GM18861 (cell line): ENCODE results near the gene CCDC194.

Experiments
- ATAC-seq: cut with Tn5 transposase; IDR thresholded peaks from one replicate; pipeline ENCODE4 v1.9.1; 2021; ENCODE audit not compliant: unreplicated experiment

The CCDC194 gene

GRCh38 chr19:17393914-17394313, at the start of gene CCDC194:
Gene CCDC194, minus strand, starts transcription at chr19:17394196. Its CDS starts 38 bp downstream, at chr19:17394158.
- ATAC-seq, result no peak

GRCh38 chr19:17441241-17442021, 47.4 kb upstream of the CCDC194 start:
- no peak for ATAC-seq

- no peak for ATAC-seq
Measured at GRCh38 chr19:17436874-17437267, 42.9 kb upstream of the CCDC194 start.

- no peak for ATAC-seq
Measured at GRCh38 chr19:17436094-17436873, 42.3 kb upstream of the CCDC194 start.

GRCh38 chr19:17435218-17435617, 41.2 kb upstream of the CCDC194 start:
- ATAC-seq, result no peak

- no peak for ATAC-seq
Measured at GRCh38 chr19:17431417-17431816, 37.4 kb upstream of the CCDC194 start.

GRCh38 chr19:17429641-17430113, 35.7 kb upstream of the CCDC194 start:
- no peak for ATAC-seq

- no peak for ATAC-seq
Measured at GRCh38 chr19:17424743-17425365, 30.9 kb upstream of the CCDC194 start.

GRCh38 chr19:17423429-17424208, 29.6 kb upstream of the CCDC194 start:
- ATAC-seq, result no peak

GRCh38 chr19:17421942-17422341, 27.9 kb upstream of the CCDC194 start:
- ATAC-seq, result no peak

- no peak for ATAC-seq
Measured at GRCh38 chr19:17420475-17420924, 26.5 kb upstream of the CCDC194 start.

GRCh38 chr19:17419621-17420474, 25.9 kb upstream of the CCDC194 start, which contains the start of gene MVB12A:
Gene MVB12A, plus strand, starts transcription at chr19:17420047. Its CDS starts 89 bp downstream, at chr19:17420136.
- ATAC-seq, result peak; percentile 77

GRCh38 chr19:17419154-17419620, 25.2 kb upstream of the CCDC194 start:
- no peak for ATAC-seq

- no peak for ATAC-seq
Measured at GRCh38 chr19:17418710-17419109, 24.7 kb upstream of the CCDC194 start.

GRCh38 chr19:17415121-17415520, 21.1 kb upstream of the CCDC194 start:
- ATAC-seq, result no peak

- no peak for ATAC-seq
Measured at GRCh38 chr19:17414097-17414496, 20.1 kb upstream of the CCDC194 start.

GRCh38 chr19:17411801-17412200, 17.8 kb upstream of the CCDC194 start:
- ATAC-seq, result no peak

- ATAC-seq, result no peak
Measured at GRCh38 chr19:17409990-17410389, 16.0 kb upstream of the CCDC194 start.

- no peak for ATAC-seq
Measured at GRCh38 chr19:17406887-17407196, 12.8 kb upstream of the CCDC194 start.
